Tibial nerve (tissue), 3 donors: ENCODE measurements around the gene ANAPC2.

Source experiments
- POLR2A ChIP-seq, 2 donors: fragments of 450-650 bp; IDR thresholded peaks; one replicate each; pipeline ENCODE4 v1.6.1; 2017; ENCODE audit warnings: antibody characterized with exemption in 2 of 2, mild to moderate bottlenecking in 2 of 2, moderate library complexity in 2 of 2
- TF ChIP-seq, protein P1 (sequence below), 5 experiments: fragments of 200-600 bp in 3 of 5; fragments of 450-650 bp in 2 of 5; sonication (generic) in 3 of 5; IDR thresholded peaks; one replicate each; pipeline ENCODE4 v1.5.1; 2016 to 2019; ENCODE audit warnings: antibody characterized with exemption in 5 of 5, mild to moderate bottlenecking in 3 of 5, moderate library complexity in 2 of 5

DNA sequence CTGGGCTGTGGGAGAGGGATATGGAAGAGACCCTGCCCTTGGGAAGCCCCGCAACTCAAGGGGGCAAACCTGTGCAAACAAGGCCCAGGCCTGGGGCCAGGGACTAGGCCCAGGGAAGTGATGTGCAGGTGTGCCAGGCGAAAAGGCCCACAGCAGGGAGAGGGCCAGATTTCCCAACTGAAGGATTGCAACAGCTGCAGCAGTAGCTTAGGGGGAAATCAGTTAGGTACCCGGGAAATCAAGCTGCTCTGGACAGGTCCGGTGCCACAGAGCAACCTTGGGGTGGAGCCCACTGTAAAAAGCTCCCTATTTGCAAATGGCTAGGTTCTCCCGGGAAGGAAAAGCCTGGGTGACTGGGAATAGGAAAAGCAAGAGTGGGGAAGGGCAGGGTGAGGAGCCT lies 39.0 kb downstream of the ANAPC2 start:
- TF ChIP-seq, protein P1, sequence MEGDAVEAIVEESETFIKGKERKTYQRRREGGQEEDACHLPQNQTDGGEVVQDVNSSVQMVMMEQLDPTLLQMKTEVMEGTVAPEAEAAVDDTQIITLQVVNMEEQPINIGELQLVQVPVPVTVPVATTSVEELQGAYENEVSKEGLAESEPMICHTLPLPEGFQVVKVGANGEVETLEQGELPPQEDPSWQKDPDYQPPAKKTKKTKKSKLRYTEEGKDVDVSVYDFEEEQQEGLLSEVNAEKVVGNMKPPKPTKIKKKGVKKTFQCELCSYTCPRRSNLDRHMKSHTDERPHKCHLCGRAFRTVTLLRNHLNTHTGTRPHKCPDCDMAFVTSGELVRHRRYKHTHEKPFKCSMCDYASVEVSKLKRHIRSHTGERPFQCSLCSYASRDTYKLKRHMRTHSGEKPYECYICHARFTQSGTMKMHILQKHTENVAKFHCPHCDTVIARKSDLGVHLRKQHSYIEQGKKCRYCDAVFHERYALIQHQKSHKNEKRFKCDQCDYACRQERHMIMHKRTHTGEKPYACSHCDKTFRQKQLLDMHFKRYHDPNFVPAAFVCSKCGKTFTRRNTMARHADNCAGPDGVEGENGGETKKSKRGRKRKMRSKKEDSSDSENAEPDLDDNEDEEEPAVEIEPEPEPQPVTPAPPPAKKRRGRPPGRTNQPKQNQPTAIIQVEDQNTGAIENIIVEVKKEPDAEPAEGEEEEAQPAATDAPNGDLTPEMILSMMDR (IDR thresholded peaks at IDR 0.05), result no peak
- no peak for TF ChIP-seq POLR2A (IDR thresholded peaks at IDR 0.05)
